ENCODE results near the gene PIGQ.

PIGQ gene

DNA sequence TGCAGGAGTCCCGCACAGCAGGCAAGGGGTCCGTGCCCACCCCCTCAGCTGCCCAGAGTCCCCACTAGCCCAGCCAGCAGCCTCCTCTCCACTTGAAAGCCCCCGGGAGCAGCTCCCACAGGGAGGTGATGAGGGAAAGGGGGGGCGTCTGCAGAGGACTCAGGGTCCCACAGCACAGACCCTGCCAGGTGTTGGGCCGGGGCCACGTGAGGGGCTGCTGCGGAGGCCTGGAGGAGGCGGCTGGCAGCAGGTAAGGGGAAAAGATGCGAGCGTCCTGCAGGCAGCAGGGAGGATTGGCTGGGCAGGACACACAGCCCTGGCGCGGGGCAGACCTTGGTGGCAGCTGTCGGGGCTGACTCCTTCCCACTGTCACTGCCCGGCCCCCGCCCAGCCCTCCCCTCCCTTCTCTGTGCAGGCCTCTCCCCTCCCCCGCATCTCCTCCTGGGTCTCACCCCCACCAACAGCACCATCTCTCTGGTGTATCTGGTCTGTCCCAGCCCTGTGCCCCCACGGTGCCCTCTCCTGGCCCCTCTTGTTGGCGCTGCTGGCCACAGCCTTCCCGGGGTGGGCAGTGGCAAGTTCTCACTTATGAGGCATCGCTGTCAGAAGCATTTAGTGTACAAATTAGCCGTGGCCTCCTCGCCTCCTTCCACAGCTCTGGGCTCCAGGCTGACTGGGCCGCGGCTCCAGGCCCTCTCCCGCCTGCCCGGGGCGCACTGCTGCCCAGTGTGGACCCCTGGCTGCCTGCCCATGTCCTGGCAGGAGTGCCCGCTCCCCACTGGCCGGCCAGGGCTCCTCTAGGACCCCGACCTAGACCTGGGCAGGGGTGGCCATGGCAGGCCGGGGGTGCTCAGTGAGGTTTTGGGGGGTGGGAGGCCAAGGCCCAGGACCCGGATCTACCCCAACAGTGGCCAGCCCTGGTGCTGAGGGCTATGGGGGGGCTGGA lies 14.0 kb upstream of the PIGQ start:
- DNase-seq (ENCODE audit: low read depth) = no peak

DNA sequence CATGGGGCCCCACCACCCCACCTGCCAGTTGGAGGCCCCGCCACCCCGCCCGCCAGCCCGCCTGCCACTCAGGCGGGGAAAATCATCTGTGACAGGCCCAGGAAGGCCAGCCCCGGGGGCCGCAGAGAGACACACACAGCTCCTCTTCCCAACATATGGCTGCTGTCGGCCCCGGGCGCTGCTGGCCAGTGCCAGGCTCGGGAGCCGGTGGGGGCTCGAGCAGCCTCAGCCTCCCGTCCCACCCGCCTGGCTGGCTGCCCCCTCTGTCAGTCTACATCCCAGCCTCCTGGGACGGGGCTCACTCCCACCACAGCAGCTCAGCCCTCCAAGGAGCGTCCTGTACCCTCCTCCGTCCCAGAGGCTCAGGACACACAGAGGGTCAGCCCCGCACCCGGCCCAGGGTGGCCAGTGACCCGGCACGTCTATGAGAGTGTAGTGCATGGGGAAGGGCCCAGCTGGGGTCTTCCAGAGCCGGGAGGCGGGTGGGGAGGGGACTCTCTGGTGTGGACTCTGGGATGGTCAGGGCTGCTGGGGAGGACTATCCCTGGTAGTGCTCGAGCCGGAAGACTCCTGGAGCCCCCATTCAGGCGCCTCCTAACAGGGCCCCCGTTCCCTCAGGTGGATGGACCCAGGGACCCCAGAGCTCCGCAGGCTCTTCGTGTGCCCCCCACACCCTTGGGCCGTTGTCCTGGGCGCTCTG lies 13.1 kb upstream of the PIGQ start:
- DNase-seq (ENCODE audit: low read depth) = no peak

DNA sequence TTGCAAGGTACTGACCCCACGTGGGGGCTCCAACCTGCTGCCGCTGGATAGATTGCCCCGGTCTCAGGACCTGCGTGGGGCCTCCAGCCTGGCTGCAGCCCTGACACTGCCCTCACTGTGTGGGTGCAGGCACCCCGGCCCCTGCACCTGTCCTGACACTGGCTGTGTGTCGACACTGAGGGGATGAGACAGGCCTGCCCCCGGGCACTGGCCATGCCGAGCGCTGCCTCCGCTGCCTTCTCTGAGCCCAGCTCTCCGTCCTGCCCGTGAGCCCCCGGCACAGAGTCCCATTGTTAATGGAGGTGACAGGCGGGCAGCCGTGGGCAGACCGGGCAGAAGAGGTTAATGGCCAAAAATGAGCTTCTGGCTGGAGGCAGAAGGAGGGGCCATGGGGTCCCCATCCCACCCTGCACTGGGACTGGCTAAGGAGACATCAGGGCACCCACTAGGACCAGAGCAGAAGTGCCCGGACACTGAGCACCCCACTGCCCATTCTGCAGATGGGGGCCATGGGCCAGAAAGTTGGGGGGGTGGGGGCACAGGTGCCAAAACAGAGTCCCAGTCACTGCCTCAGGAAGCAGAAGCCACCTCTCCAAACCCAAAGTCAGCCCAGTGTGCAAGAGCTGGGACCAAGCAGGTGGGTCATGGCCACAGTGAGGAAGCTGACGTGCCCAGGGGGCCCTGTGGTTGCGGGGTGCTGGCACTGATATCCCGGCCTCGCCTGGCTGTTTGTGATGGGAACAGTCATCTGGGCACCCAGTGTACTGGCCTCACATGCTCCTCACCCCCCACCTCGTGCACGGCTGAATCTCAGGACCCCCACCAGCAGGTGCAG lies 12.1 kb upstream of the PIGQ start:
- no peak for DNase-seq (ENCODE audit: low read depth)

DNA sequence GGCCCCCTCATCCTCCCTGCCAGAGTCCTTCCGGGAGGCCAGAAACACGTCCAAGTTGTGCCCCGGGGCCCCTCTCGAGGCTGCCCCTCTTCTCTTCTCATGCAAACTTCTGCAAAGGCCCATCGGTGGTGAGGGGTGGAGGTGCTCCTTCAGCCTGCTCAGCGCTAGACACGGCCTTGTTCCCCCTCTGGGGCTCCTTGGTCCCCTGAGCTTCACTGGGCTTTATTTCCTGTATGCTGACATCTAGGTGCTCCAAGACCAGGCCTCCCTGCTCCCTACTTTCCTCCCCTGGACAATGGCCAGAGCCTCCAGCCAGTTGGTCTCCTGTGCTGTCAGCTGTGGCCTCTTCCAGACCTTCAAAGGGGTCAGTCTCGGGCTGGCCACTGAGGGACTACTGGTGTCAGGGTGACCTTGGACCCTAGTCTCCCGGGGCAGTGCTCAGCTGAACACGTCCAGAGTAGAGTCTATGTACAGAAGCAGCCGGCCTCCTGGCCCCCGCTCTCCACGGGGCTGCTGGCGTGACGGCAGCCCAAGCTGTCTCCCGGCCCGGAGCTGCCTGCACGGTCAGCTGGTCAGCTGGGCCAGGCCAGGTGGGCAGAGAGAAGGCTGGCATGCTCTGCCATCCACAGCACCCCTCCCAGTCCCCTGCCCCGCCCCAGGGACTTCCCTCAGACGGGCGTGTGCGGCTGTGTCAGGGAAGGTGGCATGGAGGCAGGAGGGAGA lies 11.3 kb upstream of the PIGQ start:
- no peak for DNase-seq (ENCODE audit: low read depth)

DNA sequence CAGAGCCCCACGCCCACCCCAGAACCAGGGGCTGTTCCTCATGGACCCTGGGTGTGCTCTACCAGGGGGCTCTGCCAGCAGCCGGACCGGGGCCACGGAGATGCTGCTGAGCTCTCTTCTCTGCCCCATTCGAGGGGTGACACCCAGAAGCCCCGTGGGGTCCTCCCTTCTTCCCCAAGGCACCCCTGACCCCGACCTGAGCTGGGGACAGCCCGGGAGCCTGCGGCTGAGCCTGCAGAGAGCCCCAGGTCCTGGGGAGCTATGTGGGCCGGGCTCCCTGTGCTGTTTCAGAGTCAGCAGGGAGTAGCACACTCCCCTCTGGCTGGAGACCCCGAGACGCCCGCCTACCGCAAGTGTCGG lies 10.8 kb upstream of the PIGQ start:
- DNase-seq (ENCODE audit: low read depth) = no peak

DNA sequence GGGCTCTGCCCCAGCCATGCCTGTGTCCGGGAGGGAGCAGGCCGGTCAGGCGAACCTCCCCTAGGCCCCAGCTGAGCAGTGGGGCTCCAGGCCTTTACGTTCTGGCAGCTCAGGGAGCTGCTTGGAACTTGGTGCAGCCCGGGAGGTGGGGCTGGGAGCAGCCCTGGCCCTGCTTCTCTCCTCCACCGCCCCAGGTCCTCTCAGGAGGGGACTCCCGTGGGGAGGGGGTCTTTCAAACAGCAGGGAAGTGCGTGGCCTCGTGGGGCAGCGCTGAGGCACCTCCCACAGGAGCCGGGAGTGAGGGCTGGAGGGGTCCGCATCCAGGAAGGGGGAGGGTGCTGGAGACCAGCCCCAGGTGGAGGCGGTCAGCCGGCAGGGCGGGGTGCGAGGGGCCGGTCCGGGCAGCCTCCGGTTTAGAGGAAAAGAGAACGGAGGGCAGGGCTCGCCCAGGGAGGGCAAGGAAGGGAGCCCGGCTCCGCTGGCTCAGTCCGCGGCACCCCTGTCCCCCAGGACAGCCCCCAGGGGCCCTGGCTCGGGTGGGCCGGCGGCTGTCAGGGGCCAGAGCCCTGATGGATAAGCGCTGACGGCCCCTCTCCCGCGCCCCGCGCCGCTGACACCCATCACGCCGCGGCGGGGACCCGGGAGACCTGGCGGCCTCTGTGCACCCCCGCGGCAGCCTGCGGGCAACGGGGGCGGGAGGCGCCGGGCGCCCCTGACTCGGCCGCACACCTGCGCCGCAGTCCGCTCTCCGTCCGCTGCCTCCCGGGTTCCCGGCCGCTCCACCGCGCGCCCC lies 10.2 kb upstream of the PIGQ start:
- no peak for DNase-seq (ENCODE audit: low read depth)

DNA sequence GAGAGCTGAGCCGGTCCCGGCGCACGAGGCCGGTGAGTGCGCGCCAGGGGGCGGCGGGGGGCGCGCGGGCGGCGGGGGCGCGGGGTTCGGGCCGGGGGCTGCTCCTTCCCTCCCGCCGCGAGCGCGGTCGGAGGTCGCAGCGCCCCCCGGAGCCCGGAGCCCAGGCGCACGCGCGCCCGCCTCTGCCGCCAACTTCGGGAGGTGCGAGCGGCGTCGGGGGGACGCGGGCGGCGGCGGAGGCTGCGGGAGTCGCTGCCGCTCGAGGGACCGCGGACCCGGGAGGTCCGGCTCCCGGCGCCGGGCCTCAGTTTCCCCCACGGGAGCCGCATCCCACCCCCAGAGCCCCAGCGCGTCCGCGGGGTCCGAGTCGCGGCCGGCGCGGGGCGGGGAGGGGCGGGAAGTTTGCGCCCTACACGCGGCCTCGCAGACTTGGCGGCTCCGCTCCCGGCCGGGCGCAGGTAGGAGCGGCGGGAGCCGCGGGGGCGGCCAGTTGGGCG lies 9.5 kb upstream of the PIGQ start, which contains the start of gene PRR35:
Gene PRR35, plus strand, starts transcription at position 191 of the 497 bp plus-strand sequence. CDS start 2,901 bp downstream, outside the sequence.
- DNase-seq (ENCODE audit: low read depth) = no peak

DNA sequence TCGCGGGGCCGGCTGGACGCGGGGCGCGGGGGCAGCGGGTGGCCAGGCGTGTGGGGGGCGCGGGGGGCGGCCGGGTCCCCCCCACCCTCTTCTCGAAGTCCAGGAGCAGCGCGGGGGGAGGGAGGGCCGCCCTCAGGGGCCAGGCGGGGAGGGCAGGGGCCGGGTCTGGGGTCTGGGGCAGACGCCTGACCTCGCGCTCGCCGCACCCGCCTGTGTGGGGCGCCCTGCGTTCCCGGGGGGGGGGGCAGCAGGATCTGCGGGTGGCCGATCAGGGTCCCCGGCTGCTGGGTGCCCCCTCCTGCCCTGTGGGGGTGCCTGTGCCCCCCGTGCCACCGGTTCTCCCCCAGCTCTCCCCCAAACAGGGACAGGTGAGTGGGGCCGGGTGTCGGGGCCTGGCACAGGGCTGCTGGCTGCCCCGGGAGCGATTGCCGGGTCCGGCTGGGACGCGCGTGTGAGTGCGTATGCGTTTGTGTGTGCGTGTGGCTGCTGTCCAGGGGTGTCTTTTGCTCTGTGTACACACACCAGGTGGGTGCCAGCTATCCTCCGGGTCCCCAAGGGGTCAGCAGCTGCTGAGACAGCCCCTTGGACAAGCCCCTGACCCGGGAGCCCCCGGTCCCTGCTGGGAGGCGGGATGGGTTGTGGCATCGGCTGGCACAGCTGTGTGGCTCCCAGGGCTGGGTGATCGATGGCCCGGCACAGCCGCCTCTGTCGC lies 8.9 kb upstream of the PIGQ start:
- no peak for DNase-seq (ENCODE audit: low read depth)

DNA sequence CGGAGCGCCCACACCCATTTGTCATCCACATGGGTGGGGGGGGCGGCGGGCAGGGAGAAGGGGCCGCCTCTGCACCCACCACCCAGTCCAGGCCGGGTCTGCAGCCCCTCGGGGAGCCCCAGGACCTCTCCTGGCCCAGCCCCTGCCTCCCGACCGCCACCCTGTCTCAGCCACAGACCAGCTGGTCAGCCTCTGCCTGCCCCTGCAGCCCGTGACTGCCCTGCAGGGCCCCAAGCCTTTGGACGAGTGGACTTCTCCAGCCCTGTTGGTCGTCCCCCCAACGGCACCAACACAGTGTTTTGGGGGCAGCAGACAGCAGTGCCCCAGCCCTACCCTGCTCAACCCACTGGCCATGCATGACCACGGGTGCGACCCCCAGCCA lies 8.4 kb upstream of the PIGQ start:
- no peak for DNase-seq (ENCODE audit: low read depth)

DNA sequence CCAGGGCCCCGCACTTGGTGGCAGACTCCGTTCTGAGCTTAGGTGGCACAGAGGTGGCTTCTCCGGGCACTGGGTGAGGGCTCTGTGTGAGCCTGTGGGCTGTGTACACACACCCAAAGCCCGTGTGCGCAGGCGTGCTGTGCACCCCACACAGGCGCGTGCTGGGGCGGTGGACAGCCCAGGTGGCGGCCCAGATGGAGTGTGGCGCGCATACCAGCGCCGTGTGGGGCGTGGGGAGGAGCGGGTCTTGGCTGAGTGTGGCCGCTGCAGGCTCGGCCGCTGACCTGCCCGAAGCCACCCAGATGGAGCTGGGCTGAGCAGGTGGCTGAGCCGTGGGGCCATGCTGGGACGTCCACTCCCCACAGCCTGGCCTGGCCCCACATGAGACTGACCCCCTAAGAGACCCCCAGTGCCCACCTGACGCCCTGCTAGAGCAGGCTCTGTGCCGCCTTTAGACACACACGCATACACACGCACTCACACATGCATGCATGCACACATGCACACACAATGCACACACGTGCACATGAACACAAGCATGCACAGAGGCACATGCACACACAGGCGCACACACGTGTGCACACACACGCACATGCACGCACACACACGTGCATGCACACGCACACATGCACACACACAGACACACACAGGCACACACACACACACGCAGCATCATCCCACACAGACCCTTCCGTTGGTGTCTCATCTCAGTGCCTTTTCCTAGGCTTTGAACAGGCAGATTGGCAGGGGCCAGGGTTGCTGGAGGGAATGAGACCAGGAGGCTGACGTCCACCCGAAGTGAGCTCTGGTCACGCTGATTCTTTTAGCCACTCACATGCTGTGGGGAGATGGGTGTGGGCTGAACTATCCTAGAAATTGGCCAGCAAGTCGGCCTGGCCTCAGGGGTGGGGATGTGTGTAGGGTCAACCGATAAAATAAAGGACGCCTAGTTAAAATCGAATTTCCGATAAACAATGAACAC lies 7.5 kb upstream of the PIGQ start:
- no peak for DNase-seq (ENCODE audit: low read depth)

DNA sequence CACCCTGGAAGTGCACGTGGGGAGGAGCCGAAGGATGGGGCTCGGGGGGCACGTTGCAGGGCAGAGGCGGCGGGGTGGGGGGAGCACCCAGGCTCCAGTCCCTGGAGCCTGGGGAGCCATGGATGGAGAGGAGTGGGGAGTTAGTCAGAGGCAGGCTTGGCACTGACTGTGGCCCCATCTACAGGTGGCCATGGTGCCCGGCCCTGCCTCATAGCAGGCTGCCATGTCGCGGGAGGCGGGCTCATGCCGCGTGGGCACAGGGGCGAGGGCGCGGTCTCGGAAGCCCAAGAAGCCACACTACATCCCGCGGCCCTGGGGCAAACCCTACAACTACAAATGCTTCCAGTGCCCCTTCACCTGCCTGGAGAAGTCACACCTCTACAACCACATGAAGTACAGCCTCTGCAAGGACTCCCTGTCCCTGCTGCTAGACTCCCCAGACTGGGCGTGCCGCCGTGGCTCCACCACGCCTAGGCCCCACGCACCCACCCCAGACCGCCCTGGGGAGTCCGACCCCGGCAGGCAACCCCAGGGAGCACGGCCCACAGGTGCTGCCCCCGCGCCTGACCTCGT lies 6.6 kb upstream of the PIGQ start:
- DNase-seq (ENCODE audit: low read depth) = no peak

DNA sequence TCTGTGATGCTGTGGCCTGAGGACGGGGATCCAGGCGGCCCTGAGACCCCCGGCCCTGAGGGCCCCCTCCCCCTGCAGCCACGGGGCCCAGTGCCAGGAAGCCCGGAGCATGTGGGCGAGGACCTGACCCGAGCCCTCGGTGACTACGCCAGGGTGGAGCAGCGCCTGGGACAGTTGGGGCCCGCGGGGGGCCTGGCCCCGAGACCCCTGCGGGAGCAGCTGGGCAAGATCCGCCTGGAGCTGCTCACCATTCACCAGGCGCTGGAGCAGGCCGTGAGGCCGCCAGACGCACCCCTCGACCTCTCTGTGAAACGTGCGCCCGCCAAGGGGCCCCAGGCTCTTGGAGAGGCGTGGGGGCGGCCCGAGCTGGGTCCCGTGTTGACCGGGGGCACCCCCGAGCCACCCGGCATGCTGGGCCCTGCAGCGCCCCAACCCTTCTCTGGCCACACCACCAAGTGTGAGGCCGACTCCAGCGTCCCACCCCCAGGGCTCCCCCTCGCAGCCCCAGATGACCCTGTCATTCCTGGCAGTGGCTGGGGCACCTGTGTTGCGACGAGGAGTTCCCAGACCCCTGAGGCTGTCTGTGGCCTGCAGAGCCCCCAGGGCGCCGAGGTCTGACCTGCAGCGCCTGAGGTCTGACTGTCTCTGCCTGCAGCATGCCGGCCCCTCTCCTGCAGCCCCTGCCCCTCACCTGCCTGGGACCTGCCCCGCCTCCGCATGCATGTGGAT lies 4.9 kb upstream of the PIGQ start:
- no peak for DNase-seq (ENCODE audit: low read depth)

DNA sequence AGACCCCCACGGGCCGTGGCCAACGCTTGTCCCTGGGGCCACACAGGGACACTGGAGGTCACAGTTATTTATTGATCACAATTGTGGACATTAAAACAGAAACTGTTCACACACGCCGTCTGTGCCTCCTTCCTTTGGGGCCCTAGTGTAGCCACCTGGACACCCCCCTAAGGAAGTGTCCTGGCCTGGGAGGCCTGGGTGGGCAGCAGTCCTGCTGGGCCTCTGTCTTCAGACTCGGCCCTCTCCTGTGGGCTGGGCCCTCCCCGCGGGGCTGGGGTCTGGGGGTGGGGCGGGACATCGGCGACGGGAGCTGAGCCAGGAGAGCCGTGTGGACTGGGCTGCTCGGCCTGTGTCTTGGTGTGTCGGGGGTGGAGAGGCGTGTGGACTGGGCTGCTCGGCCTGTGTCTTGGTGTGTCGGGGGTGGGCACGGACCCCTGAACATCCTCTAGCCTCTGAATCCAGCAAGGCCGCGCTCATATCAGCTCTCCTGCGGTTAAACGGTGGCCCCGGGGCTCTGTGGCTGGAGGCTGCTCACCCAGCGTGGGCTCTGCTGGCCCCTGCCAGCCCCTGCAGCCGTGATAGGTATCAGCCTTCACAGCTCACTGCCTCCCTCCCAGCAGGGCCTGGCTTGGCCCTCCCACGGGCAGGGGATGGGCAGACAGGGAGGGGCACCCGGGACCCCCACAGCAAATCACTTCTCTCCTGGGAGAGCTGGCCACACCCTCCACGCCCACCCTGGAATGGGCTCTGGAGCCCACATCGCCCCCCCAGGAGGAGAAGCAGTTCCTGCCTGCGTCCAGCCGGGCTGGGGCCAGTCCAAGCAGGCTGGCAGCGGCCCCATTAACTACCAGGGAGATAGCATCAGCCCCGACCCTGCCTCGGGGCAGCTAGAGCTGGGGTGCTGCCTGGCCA lies 4.1 kb upstream of the PIGQ start:
- no peak for DNase-seq (ENCODE audit: low read depth)

DNA sequence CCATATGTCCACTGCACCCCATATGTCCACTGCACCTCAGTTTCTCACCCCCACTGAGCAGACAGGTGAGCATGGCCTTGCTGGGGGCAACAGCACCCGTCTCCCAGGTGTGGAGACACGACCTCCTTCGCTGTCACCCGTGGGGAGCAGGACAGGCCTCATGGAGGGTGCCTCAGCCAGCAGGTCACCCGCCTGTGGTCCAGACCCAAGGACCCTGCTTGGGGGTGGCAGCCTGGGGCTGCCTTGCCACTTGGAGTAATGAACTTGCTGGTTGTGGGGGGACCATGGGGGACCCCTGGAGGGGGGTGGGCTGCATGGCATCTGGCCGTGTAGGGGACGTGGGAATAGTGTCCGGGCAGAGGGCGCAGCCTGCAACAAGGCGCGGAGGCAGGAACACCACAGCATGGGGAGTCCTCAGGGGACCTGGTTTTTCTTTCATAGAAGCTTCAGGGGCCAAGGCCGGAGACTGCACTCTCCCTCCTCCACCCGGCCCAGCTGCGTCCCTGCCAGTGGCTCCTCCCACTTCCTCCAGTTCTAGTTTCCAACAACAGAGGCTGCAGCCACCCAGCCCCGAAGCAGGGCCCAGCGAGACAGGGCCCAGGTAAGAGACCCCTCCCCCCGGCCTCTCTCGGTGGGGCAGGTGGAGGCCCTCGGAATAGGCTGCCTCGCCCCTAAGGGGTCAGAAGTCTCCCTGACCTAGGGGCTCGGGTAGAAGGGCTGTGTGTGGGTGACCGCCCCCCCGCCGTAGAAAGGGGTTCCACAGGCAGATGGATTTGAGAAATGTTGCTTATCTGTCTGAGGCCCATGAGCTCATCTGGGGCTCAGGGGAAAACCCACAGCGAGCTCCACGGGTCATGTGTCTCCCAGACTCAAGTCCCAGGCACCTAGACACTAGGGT lies 3.0 kb upstream of the PIGQ start, which contains the start of gene NHLRC4:
Gene NHLRC4, plus strand, starts transcription at position 531 of the 898 bp plus-strand sequence. CDS start 1,043 bp downstream, outside the sequence.
- no peak for DNase-seq (ENCODE audit: low read depth)

Data from non-pigmented ciliary epithelial cell (primary cell).